AG04450 (cell line): ENCODE data around the gene IREB2. TPM values are rescaled to one million over a fixed set of nuclear protein-coding genes. Genes with fewer than 3 reads are reported as not detected.

ENCODE experiments used
- CTCF ChIA-PET: fragments of 300-600, 350-600 bp; formaldehyde crosslinking; extraction: SDS; loops from one replicate; lab custom pipeline; 2022; ENCODE audit warnings: antibody characterized with exemption, inconsistent platforms; lab: Charles Lee
- POLR2A ChIA-PET: fragments of 350-600 bp; formaldehyde crosslinking; extraction: SDS; loops from one replicate; lab custom pipeline; 2021; ENCODE audit warnings: antibody characterized with exemption, inconsistent platforms; lab: Yijun Ruan, JAX
- DNase-seq: peaks from one replicate; pipeline ENCODE4 v3.0.0-alpha.2; 2011; ENCODE audit warnings: low read depth, low spot score
- H3K27ac ChIP-seq: one replicate; pipeline ENCODE4 v1.5.1; 2012; ENCODE audit warnings: low read depth, low read length, control low read depth
- H3K27me3 ChIP-seq: one replicate; pipeline ENCODE4 v1.6.0; 2012; ENCODE audit warnings: low read length; ENCODE audit not compliant: control insufficient read depth, insufficient read depth
- H3K4me3 ChIP-seq: 2 replicates; pipeline ENCODE4 v1.5.1; 2011; ENCODE audit warnings: mild to moderate bottlenecking, low read depth, low read length, control low read depth
- H3K9me3 ChIP-seq: 2 replicates; pipeline ENCODE4 v1.5.1; 2012; ENCODE audit warnings: low read length; ENCODE audit not compliant: control insufficient read depth, insufficient read depth
- CTCF ChIP-seq: IDR thresholded peaks from 2 replicates; pipeline ENCODE4 v1.5.1; 2011; ENCODE audit warnings: low read depth, low read length, control low read depth, inconsistent platforms
- polyA plus RNA-seq: library from polyadenylated mRNA; depleted of rRNA; stranded (reverse); fragments of >200 nt; gene quantifications from 2 replicates; pipeline ENCODE4 v1.2.3, GENCODE V29; 2011

IREB2 gene
- polyA plus RNA-seq, 1 experiment = 30.4 TPM

- no peak overlapping the region for H3K27ac ChIP-seq
- no peaks in the 10 kb centered on the region for H3K9me3 ChIP-seq
- TF ChIP-seq CTCF = no peak
- no peak for DNase-seq
- H3K4me3 ChIP-seq = no peak overlapping the region
- ChIA-PET POLR2A (no interaction called here), CTCF (no interaction called here)
- peaks cover 27% of the 10 kb centered on the region for H3K27me3 ChIP-seq
Measured at GRCh38 chr15:78394026-78394425, 44.0 kb upstream of the IREB2 start.

- H3K9me3 ChIP-seq = no peaks in the 10 kb centered on the region
- no peak overlapping the region for H3K27ac ChIP-seq
- POLR2A ChIA-PET = no interaction called here
- no peak overlapping the region for H3K4me3 ChIP-seq
- peaks cover 29% of the 10 kb centered on the region for H3K27me3 ChIP-seq
- no peak for TF ChIP-seq CTCF
- DNase-seq = no peak
- CTCF ChIA-PET = no interaction called here
Measured at GRCh38 chr15:78394981-78395616, 42.9 kb upstream of the IREB2 start.

- no peaks in the 10 kb centered on the region for H3K9me3 ChIP-seq
- POLR2A ChIA-PET = no interaction called here
- CTCF ChIA-PET = interaction anchor here (1.1 to 1.9 kb wide), 3 partner anchors 22 to 26 kb away, joined by 3 to 14 read pairs (median 7); no protein-coding TSS in a partner anchor
- H3K27ac ChIP-seq = no peak overlapping the region
- DNase-seq = no peak
- TF ChIP-seq CTCF = no peak
- H3K4me3 ChIP-seq = no peak overlapping the region
- H3K27me3 ChIP-seq = peaks cover 28% of the 10 kb centered on the region
Measured at GRCh38 chr15:78396186-78396814, 41.7 kb upstream of the IREB2 start.

- ChIA-PET CTCF (interaction anchor here (1.1 to 1.9 kb wide), 3 partner anchors 21 to 27 kb away, joined by 3 to 14 read pairs (median 7); no protein-coding TSS in a partner anchor), POLR2A (no interaction called here)
- Histone ChIP-seq H3K4me3 (no peak overlapping the region), H3K9me3 (no peaks in the 10 kb centered on the region), H3K27ac (no peak overlapping the region), H3K27me3 (peaks cover 29% of the 10 kb centered on the region)
- no peak for DNase-seq
- TF ChIP-seq CTCF = peak; percentile 25
Measured at GRCh38 chr15:78396976-78397375, 41.0 kb upstream of the IREB2 start.

GRCh38 chr15:78397382-78397781 is 40.6 kb upstream of the IREB2 start:
- Histone ChIP-seq H3K4me3 (no peak overlapping the region), H3K27me3 (peaks cover 30% of the 10 kb centered on the region), H3K27ac (no peak overlapping the region), H3K9me3 (no peaks in the 10 kb centered on the region)
- ChIA-PET POLR2A (no interaction called here), CTCF (interaction anchor here (1.1 to 1.9 kb wide), 3 partner anchors 21 to 27 kb away, joined by 3 to 14 read pairs (median 7); no protein-coding TSS in a partner anchor)
- DNase-seq = no peak
- TF ChIP-seq CTCF = no peak
